Measurements from ENCODE around the gene TOP1. TPM values are rescaled to one million over a fixed set of nuclear protein-coding genes. Genes with fewer than 3 reads are reported as not detected.
A peak's percentile ranks its signal among the peaks of the same experiment; 100 is the strongest.

Gene TOP1
- total and polyA plus RNA-seq, 2 donors from 2014 or later: 23.4 to 49.9 TPM

GRCh38 chr20:41138475-41139226, 110.0 kb downstream of the TOP1 start:
- no peak for FAIRE-seq
- DNase-seq: peak in 4 of 5 donors; percentile 55 to 69 (median 60)
- peak overlapping the region; percentile 65 to 72 (median 70) for H3K4me3 ChIP-seq (ENCODE audit: low read length in 3 of 3)
- no peaks in the 10 kb centered on the region for H3K9me3 ChIP-seq (ENCODE audit: control insufficient read depth in 2 of 3, insufficient read depth in 1 of 3, low read length in 3 of 3)
- peaks cover 0 to 48% (median 37%) of the 10 kb centered on the region in 3 donors for H3K4me1 ChIP-seq (ENCODE audit: control insufficient read depth in 2 of 3, insufficient read depth in 2 of 3, low read depth in 1 of 3, low read length in 3 of 3)
- H3K27ac ChIP-seq (ENCODE audit: low read depth in 2 of 2, low read length in 2 of 2): peak overlapping the region; percentile 86 to 92
- H3K27me3 ChIP-seq (ENCODE audit: control insufficient read depth, insufficient read depth, low read length): no peaks in the 10 kb centered on the region
- intact Hi-C loops (cut with DNase I): no loop called here
- no peak for TF ChIP-seq CTCF (IDR thresholded peaks at IDR 0.05; ENCODE audit: borderline replicate concordance, extremely low read depth, insufficient read depth)
- H3K9ac ChIP-seq (ENCODE audit: low read length in 3 of 3): peak overlapping the region; percentile 63 to 84 (median 78)
- peaks cover 0 to 5% (median 0%) of the 10 kb centered on the region in 3 donors for H3K36me3 ChIP-seq (ENCODE audit: control insufficient read depth in 2 of 3, insufficient read depth in 3 of 3, low read length in 3 of 3)

- peak overlapping the region; percentile 86 to 92 for H3K27ac ChIP-seq (ENCODE audit: low read depth in 2 of 2, low read length in 2 of 2)
- peak overlapping the region; percentile 65 to 72 (median 70) for H3K4me3 ChIP-seq (ENCODE audit: low read length in 3 of 3)
- peaks cover 0 to 50% (median 37%) of the 10 kb centered on the region in 3 donors for H3K4me1 ChIP-seq (ENCODE audit: control insufficient read depth in 2 of 3, insufficient read depth in 2 of 3, low read depth in 1 of 3, low read length in 3 of 3)
- H3K36me3 ChIP-seq (ENCODE audit: control insufficient read depth in 2 of 3, insufficient read depth in 3 of 3, low read length in 3 of 3): peaks cover 0 to 5% (median 0%) of the 10 kb centered on the region in 3 donors
- no peaks in the 10 kb centered on the region for H3K27me3 ChIP-seq (ENCODE audit: control insufficient read depth, insufficient read depth, low read length)
- FAIRE-seq: no peak
- DNase-seq: peak in 1 of 5 donors; percentile 19
- intact Hi-C loops (cut with DNase I): no loop called here
- peak overlapping the region in 2 of 3 donors; percentile 16 to 84 for H3K9ac ChIP-seq (ENCODE audit: low read length in 3 of 3)
- no peaks in the 10 kb centered on the region for H3K9me3 ChIP-seq (ENCODE audit: control insufficient read depth in 2 of 3, insufficient read depth in 1 of 3, low read length in 3 of 3)
- TF ChIP-seq CTCF (IDR thresholded peaks at IDR 0.05; ENCODE audit: borderline replicate concordance, extremely low read depth, insufficient read depth): no peak
Observed at GRCh38 chr20:41139227-41140093, 110.8 kb downstream of the TOP1 start.

- Histone ChIP-seq H3K27ac (ENCODE audit: low read depth in 2 of 2, low read length in 2 of 2) (peak overlapping the region; percentile 61 to 76), H3K9me3 (ENCODE audit: control insufficient read depth in 2 of 3, insufficient read depth in 1 of 3, low read length in 3 of 3) (no peaks in the 10 kb centered on the region), H3K27me3 (ENCODE audit: control insufficient read depth, insufficient read depth, low read length) (no peaks in the 10 kb centered on the region), H3K4me3 (ENCODE audit: low read length in 3 of 3) (peak overlapping the region in 2 of 3 donors; percentile 16 to 72), H3K36me3 (ENCODE audit: control insufficient read depth in 2 of 3, insufficient read depth in 3 of 3, low read length in 3 of 3) (peaks cover 0 to 5% (median 0%) of the 10 kb centered on the region in 3 donors), H3K9ac (ENCODE audit: low read length in 3 of 3) (peak overlapping the region in 2 of 3 donors; percentile 49 to 56), H3K4me1 (ENCODE audit: control insufficient read depth in 2 of 3, insufficient read depth in 2 of 3, low read depth in 1 of 3, low read length in 3 of 3) (peaks cover 0 to 53% (median 42%) of the 10 kb centered on the region in 3 donors)
- intact Hi-C loops (cut with DNase I): no loop called here
- no peak for FAIRE-seq
- TF ChIP-seq CTCF (IDR thresholded peaks at IDR 0.05; ENCODE audit: borderline replicate concordance, extremely low read depth, insufficient read depth): no peak
- peak in 1 of 5 donors; percentile 58 for DNase-seq
Observed at GRCh38 chr20:41140226-41141133, 111.9 kb downstream of the TOP1 start.
